Renal pelvis (tissue), 4 donors: ENCODE data around the gene CRISPLD2. TPM values are rescaled to one million over a fixed set of nuclear protein-coding genes. Genes with fewer than 3 reads are reported as not detected.

ENCODE experiments used
- DNase-seq: peaks from one replicate; pipeline ENCODE4 v3.0.0-alpha.2; 2013
- polyA plus RNA-seq, 3 donors: library from polyadenylated mRNA; unstranded; fragments of 120-200 nt; gene quantifications; one replicate each; pipeline ENCODE4 v1.2.1, GENCODE V29; 2013; ENCODE audit not compliant: insufficient read length in 3 of 3

CRISPLD2 gene
- polyA plus RNA-seq, 3 donors = 7.0 to 7.3 (median 7.3) TPM

DNA sequence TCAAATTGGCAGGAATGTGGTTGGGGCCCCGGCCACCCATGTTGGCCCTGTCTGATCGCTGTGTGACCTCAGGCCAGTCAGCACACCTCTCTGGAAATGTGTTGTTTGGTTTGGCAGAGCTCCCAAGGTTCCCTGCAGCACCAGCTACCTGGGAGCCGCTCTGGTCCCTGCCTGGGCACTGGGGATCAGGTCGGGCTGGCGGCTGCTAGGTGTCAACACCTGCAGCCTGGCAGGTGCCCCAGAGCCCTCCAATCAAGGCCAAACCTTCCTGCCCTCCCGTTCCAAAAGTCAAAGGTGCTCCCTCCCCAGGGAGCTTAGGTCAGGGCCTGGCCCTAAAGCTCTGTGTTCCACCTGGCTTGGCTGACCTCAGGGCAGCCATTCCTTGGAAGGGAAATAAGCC lies 135.6 kb downstream of the CRISPLD2 start:
- no peak for DNase-seq

DNA sequence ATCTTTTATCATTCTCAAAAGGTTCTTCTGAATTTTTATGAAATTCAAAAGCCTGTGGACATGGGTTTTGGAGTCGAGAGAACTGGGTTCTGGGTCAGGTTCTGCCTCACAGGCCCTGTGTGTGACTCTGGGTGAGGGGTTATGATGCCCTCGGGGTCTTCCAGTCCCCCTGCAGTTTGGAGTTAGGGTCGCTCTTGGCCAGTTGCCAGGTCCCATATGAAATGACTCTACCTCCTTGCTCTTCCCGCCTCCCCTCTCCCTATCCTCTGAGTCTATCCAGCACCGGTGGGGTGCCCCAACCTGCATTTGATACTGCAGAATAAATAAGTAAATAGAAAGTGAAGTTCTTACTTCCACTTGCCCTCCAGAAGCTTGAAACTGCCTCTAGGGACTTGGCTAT lies 137.4 kb downstream of the CRISPLD2 start:
- no peak for DNase-seq

DNA sequence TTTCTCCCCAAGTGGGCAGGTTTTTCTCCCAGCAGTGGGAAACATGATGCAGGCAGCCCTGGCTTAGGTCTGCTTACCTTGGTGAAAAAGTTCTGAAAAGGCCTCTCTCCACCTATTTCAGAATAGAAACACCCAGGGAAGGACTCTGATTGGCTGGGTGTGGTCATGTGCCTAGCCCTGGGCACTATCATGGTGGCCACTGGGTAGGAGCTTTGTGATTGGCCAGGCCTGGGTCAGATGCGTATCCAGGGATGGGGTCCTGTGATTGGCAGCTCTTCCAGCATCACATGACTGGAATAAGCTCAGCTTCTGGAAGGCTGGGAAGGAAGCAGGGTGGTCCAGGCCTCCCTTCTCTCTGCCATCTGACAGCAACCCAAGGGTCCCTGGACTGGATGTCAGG lies 138.0 kb downstream of the CRISPLD2 start:
- no peak for DNase-seq

Other genes with a start within 250 kb of the CRISPLD2 start
- gene COTL1, start 201.9 kb upstream of the CRISPLD2 start, polyA plus RNA-seq = 100 to 1,000 TPM; 123 to 153 (median 140) TPM
- 10 to 100 TPM; 26.1 to 37.0 (median 34.7) TPM for gene KLHL36, start 171.5 kb upstream of the CRISPLD2 start, polyA plus RNA-seq
- gene USP10, start 120.0 kb upstream of the CRISPLD2 start, polyA plus RNA-seq = 100 to 1,000 TPM; 107 to 118 (median 115) TPM
- gene ZDHHC7, start 191.6 kb downstream of the CRISPLD2 start, polyA plus RNA-seq = 10 to 100 TPM; 47.0 to 62.5 (median 61.7) TPM
- gene KIAA0513, start 207.8 kb downstream of the CRISPLD2 start, polyA plus RNA-seq = 1 to 10 TPM; 4.8 to 5.2 (median 5.0) TPM